Measurements from ENCODE around the gene ATG5.

The ATG5 gene

DNA sequence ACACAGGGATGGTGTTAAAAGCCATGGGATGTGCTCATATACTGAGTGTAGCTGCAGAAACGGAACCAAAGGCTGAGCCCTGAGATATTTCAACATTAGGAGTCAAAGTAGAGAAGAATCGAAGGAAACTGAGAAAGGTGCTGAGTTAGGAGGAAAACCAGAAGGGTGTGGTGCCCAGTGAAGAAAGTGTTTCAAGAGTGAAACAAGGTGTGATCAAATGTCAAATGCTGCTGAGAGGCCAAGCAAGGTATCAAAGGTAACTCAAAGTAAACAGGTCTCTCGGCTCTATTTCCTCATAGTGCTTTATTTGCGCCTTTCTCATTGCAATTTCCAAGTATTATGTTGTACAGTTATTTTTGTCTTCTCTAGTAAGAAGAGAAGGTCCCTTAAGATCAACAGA is 145.4 kb downstream of the ATG5 start:
- Mint-ChIP-seq H3K4me1 (no peaks in the 10 kb centered on the region), H3K9me3 (no peaks in the 10 kb centered on the region), H3K27me3 (ENCODE audit: low read depth) (no peaks in the 10 kb centered on the region), H3K27ac (no peak overlapping the region), H3K36me3 (ENCODE audit: low read depth) (no peaks in the 10 kb centered on the region), H3K4me3 (no peak overlapping the region)
- no peak for TF ChIP-seq CTCF (IDR thresholded peaks at IDR 0.05; ENCODE audit: unreplicated experiment in 3 of 3)

- no peak overlapping the region for H3K4me3 Mint-ChIP-seq
These were observed 146.7 kb downstream of the ATG5 start for GRCh38 chr6:106178900-106179299.

GRCh38 chr6:106177786-106178185 is 147.8 kb downstream of the ATG5 start:
- no peaks in the 10 kb centered on the region for H3K27me3 Mint-ChIP-seq (ENCODE audit: low read depth)
- no peaks in the 10 kb centered on the region for H3K9me3 Mint-ChIP-seq
- no peaks in the 10 kb centered on the region for H3K4me1 Mint-ChIP-seq
- no peak for TF ChIP-seq CTCF (IDR thresholded peaks at IDR 0.05; ENCODE audit: unreplicated experiment in 3 of 3)
- no peak overlapping the region for H3K4me3 Mint-ChIP-seq
- no peaks in the 10 kb centered on the region for H3K36me3 Mint-ChIP-seq (ENCODE audit: low read depth)
- no peak overlapping the region for H3K27ac Mint-ChIP-seq

More at GRCh38 chr6:106178900-106179299, 146.7 kb downstream of the ATG5 start:
- Mint-ChIP-seq H3K4me1 (no peaks in the 10 kb centered on the region), H3K9me3 (no peaks in the 10 kb centered on the region), H3K36me3 (ENCODE audit: low read depth) (no peaks in the 10 kb centered on the region), H3K27me3 (ENCODE audit: low read depth) (no peaks in the 10 kb centered on the region), H3K27ac (no peak overlapping the region)
- TF ChIP-seq CTCF (IDR thresholded peaks at IDR 0.05; ENCODE audit: unreplicated experiment in 3 of 3) = no peak

DNA sequence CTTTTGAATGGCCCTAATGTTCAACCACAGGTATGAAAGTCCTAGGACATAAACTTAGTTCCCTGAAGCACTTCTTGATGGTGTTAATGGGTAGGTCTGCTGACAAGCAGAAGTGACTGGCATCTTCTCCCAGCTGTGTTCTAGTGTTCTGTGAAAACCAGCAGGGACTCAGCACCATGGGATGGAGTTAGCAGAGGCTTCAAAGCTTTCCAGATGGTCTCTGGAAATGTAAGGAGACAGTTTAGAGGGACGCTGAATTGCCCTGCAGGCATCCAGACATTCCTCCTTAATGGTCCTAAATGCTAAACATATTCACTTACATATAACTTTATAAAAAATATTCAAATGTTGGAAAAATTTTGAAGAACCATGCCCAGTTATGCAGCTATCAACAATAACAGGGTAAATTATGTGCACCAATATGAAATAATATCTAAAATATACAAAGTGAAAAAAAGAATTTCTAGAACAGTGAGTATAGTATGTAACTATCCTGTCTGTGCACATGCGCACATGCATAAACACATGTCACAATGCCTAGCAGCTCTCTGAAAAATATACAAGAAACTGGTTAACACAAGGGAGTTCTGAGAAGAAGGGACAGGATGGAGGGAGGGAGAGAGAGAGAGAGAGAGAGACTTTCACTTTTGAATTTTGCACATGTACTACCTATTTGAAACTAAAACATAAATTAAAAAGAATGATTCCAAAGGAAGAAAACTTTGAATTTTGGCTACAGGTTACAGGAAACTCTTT is 152.3 kb downstream of the ATG5 start:
- H3K36me3 Mint-ChIP-seq (ENCODE audit: low read depth) = no peaks in the 10 kb centered on the region
- no peak for TF ChIP-seq CTCF (IDR thresholded peaks at IDR 0.05; ENCODE audit: unreplicated experiment in 3 of 3)
- H3K9me3 Mint-ChIP-seq = no peaks in the 10 kb centered on the region
- H3K27ac Mint-ChIP-seq = no peak overlapping the region
- no peak overlapping the region for H3K4me3 Mint-ChIP-seq
- H3K27me3 Mint-ChIP-seq (ENCODE audit: low read depth) = peaks cover 4% of the 10 kb centered on the region
- no peaks in the 10 kb centered on the region for H3K4me1 Mint-ChIP-seq

DNA sequence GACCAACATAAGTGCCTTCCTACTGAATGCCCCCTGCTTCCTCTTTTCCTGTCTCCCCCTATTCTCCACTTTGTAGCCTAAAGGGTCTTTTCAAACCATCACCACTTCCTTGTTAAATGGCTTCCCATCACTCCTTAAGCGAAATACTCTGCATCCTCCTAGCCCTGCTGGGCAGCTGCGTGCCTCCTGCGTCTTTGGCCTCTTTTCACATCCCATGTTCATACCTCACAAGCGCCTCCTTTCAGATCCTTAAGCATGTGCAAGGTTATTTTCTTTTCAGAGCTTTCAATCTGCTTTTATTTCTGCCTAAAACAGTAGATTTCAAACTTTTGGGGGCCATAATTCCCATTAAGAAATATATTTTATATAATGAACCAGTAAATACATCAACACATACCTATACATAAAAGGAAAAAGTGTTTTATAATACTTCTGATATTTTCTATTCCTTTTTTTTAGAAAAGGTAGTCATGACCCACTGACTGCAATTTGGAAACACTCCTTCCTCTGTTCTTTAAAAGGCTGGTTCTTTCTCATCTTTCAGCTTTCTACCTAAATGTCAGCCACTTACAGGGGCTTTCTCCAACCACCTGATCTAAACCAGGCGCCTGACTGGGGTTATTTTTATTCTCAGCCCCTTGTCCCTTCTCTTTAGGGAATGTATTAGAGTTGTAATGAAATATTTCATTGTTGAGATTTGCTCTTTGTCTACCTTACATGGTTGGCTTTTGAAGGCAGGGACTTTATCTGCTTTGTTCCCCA is 155.3 kb downstream of the ATG5 start:
- peaks cover 4% of the 10 kb centered on the region for H3K27me3 Mint-ChIP-seq (ENCODE audit: low read depth)
- no peaks in the 10 kb centered on the region for H3K36me3 Mint-ChIP-seq (ENCODE audit: low read depth)
- no peak overlapping the region for H3K27ac Mint-ChIP-seq
- no peak overlapping the region for H3K4me3 Mint-ChIP-seq
- no peaks in the 10 kb centered on the region for H3K4me1 Mint-ChIP-seq
- no peak for TF ChIP-seq CTCF (IDR thresholded peaks at IDR 0.05; ENCODE audit: unreplicated experiment in 3 of 3)
- H3K9me3 Mint-ChIP-seq = no peaks in the 10 kb centered on the region

Data from nephron (organoid).